NB4 (cell line): Measurements from ENCODE around the gene EXOSC7.

Experiments used
- CTCF ChIP-seq: IDR thresholded peaks from one replicate; pipeline ENCODE4 v1.5.1; 2012; ENCODE audit warnings: low read depth, low read length
- MAX ChIP-seq: IDR thresholded peaks from 2 replicates; pipeline ENCODE4 v1.6.1; 2011; ENCODE audit warnings: low read depth, low read length
- MYC ChIP-seq: IDR thresholded peaks from 2 replicates; pipeline ENCODE4 v1.6.1; 2011; ENCODE audit warnings: low read depth, low read length
- POLR2A ChIP-seq: IDR thresholded peaks from 2 replicates; pipeline ENCODE4 v1.6.1; 2011; ENCODE audit warnings: mild to moderate bottlenecking; ENCODE audit not compliant: insufficient read length; ENCODE audit errors: extremely low read depth

GRCh38 chr3:44966795-44967278 is 9.2 kb upstream of the EXOSC7 start:
- TF ChIP-seq CTCF (no peak), POLR2A (peak; percentile 13), MAX (peak; percentile 67; the same call in 1 of the 2 replicates), MYC (peak; percentile 83)
